Glomerular visceral epithelial cell (primary cell): ENCODE data around the gene ARID3C.

Experiments
- DNase-seq: peaks from one replicate; pipeline ENCODE4 v3.0.0-alpha.2; 2016; ENCODE audit errors: extremely low spot score

Gene ARID3C, protein sequence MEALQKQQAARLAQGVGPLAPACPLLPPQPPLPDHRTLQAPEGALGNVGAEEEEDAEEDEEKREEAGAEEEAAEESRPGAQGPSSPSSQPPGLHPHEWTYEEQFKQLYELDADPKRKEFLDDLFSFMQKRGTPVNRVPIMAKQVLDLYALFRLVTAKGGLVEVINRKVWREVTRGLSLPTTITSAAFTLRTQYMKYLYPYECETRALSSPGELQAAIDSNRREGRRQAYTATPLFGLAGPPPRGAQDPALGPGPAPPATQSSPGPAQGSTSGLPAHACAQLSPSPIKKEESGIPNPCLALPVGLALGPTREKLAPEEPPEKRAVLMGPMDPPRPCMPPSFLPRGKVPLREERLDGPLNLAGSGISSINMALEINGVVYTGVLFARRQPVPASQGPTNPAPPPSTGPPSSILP

GRCh38 chr9:34628656-34629490, at the start of gene ARID3C:
ARID3C (minus strand) TSS chr9:34629066; CDS start chr9:34628014, 1,052 bp downstream.
- peak; percentile 36 for DNase-seq

- no peak for DNase-seq
Observed at GRCh38 chr9:34675869-34676268, 47.0 kb upstream of the ARID3C start.

DNA sequence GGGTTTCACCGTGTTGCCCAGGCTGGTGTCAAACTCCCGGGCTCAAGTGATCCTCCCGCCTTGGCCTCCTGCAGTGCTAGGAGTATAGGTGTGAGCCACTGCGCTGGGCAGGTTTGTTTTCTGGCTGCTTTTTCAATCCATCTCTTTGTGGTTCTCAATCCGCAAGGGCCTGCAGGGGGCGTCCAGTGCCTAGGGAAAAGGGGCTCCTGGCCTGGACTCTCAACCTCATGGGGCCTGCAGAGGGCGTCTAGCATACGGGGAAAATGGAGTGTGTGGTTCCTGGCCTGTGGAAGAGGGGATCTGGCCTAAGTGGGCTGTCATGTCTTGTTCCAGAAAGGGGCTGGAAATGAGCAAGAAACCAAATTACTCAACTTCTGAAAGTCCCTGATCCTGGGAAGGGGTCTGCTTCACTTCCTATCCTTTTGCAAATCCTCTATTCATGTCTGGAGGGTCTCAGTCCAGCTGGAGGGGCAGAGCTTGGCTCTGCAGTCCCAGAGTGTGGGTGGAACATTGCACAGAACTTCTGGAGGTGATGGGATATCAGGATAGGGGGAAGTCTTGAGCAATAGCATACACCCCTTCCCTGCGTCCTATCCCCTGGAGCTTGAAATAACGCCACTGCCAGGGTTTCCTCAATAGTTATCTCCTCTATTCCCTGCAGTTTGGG, 46.3 kb upstream of the ARID3C start:
- peak; percentile 47 for DNase-seq

DNA sequence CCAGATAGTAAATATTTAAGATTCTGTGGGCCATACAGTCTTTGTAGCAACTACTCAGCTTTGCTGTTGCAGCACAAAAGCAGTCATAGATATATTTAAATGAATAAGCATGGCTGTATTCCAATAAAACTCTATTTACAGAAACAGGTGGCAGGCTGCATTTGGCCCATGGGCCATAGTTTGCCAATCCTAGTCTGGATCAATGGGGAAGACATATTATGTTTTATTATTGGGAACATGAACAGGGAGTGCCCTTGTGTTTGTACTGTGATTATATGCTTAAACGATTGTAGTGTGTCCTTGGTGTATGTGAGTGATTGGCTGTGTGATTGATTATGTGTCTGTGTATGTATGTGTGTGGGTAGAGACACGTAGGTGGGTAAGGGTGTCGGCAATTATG, 45.6 kb upstream of the ARID3C start:
- DNase-seq = no peak

GRCh38 chr9:34671307-34671706, 42.4 kb upstream of the ARID3C start:
- DNase-seq = no peak

GRCh38 chr9:34669809-34670562, 41.1 kb upstream of the ARID3C start:
- no peak for DNase-seq

- peak; percentile 97 for DNase-seq
Observed at GRCh38 chr9:34665381-34666250, 36.8 kb upstream of the ARID3C start.

DNA sequence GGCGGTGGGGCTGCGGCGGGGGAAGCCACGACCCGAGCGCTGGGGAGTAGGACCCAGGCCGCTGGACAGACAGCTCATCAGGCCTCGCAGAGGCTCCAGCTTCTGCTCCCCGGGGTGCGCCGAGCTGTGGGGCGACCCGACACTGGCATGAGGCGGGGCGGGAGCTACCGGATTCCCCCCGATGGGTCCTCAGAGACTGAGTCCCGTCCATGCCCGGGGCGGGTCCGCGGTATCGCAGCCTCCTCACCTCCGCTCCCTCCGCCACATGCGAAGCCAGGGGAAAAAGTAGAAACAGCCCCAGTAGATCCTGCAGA, 36.2 kb upstream of the ARID3C start:
- DNase-seq = no peak

GRCh38 chr9:34664281-34665066, 35.6 kb upstream of the ARID3C start:
- DNase-seq = peak; percentile 82

DNA sequence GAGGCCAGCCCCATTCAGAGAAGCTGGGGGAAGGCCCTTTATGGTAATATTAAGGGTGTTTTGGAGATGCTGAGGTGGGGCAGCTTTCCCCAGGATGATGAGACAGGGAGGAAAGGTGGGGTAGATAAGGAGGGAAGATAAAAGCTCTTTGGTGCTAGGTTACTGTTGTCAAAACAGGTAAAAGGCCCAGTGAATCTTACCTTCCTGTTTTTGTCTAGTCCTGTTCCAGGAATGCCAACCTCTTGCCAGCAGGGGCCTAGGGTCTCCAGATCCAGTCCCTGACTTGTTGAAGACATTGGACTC, 34.4 kb upstream of the ARID3C start:
- DNase-seq = no peak

DNA sequence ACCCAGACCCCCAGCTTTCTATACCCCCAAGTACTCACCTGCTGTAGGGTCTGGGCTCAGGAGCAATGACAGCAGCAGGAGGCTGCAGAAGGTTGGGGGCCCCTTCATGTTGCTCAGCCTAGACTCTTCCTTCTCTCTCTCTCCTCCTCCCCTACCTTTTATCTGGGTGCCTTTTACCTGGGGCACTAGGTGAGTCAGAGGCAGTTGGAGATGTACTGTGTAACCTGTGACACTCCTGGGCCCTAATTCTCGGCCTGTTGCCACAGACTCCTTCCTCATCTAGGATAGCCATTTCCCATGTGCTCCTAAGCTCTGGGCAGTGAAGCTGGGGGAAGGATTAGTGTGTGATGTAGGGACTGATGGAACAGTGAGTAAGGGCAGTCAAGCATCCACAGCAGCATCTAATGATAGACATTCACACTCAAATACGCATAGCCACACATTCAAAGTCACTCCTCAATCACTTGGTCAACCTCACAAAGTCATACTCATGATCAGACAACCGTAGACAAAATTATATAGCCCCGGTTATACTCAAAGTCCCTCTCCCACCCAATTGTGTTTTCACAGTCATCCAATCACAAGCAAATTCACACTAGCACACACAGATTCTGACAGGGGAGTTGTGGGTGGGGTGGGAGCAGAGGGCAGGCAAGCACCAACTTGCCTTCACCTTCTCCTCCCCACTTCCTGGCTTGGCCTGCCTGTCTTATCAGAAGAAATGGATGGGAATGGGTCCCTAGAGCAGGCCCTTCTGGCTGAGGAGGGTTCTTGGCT, 33.8 kb upstream of the ARID3C start, which contains the start of gene CCL27:
Gene CCL27 (minus strand): TSS at position 132 of the 777 bp plus-strand sequence. CDS start 24 bp downstream, at position 108.
- no peak for DNase-seq

DNA sequence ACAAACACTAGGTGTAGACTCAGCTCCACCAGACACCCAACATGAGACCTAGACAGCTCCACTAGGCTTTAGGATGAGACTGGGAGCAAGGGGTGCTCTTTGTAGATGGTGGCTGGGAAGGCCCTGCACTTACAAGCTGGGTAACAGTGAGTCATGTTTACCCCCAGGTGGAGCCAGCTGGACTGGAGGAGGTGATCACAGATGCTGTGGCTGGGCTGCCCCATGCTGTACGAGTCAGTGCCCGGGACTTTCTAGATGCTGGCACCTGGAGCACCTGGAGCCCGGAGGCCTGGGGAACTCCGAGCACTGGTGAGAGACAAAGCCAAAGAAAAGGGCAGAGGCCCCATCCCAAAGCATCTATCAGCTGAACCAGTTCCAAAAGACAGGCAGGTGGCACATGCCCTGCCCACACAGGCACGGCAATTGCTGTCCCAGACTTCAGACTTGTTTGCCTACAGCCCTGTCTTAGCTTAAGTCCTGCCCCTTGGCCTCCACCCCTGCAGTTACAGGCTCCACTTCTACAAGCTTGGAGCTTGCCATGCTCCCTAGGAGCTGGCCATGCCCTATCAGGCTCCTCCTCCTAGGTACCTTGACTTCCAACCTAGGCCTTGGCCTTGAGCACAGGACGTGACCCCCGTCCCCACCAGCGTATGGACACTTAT, 30.9 kb upstream of the ARID3C start:
- DNase-seq = peak; percentile 69

- no peak for DNase-seq
Observed at GRCh38 chr9:34658461-34658860, 29.6 kb upstream of the ARID3C start.

DNA sequence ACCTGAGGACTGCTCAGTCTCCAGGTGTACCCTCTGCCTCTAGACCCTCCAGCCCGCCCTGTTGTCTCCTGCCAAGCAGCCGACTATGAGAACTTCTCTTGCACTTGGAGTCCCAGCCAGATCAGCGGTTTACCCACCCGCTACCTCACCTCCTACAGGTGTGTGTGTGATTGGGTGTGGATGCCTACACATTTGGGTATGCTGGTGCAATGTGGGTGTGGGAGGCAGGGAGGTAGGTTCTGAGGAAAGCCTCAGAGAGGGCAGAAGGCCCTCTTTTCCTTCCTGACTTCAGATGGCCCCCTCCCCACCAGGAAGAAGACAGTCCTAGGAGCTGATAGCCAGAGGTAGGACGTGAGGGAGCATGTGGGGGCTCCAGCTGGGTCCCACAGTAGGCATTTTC, 28.1 kb upstream of the ARID3C start:
- DNase-seq = no peak

DNA sequence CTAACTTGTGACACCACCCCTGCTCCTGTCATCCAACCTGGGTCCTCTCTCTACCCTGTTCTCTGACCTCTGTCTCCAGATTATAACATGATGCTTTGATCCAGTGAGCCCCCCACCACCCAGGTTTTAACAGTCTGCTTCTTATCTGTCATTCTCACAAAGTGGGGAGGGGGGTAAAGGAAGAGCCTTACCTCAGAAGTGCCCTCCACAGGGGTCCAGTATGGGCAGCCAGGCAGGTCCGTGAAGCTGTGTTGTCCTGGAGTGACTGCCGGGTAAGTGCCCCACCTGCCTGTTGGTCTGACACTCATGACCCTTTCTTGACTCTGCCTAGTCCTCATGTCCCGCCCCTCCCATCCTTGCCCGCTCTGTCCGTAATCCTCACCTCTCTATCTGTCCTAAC, 26.5 kb upstream of the ARID3C start:
- DNase-seq = no peak

DNA sequence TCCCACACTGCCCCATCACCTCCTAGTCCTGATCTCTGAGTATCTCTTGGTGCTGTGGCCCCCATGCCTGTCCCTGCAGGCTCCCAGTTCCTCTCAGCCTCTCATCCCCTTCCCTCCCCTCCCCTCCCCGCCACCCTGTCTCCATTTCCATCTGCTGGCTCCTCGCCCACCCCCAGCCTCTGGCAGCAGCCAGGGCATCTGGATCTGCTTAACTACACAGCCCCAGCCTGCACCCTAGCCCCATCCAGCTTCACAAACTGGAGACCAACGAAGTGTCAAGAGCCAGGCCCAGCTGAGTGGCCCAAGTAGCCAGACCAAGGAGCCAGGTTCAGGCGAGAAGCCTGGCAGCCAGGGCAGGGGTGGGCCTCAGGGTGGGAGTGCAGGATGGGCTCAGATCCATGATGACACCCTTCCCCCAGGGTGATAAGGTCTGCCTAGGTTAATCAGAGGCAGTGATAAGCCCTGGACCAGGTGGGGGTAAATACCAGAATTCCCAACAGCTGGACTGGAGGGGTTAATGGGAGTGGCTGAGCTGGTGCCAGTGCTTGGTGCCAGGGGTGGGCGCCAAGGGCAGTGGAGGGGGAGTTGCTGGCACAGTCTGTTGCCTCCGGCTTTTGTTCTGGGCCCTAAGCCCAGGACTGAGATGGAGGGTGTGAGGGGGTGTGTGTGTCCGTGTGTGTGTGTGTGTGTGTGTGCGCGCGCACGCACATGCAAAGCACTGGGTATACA, 25.6 kb upstream of the ARID3C start:
- no peak for DNase-seq

DNA sequence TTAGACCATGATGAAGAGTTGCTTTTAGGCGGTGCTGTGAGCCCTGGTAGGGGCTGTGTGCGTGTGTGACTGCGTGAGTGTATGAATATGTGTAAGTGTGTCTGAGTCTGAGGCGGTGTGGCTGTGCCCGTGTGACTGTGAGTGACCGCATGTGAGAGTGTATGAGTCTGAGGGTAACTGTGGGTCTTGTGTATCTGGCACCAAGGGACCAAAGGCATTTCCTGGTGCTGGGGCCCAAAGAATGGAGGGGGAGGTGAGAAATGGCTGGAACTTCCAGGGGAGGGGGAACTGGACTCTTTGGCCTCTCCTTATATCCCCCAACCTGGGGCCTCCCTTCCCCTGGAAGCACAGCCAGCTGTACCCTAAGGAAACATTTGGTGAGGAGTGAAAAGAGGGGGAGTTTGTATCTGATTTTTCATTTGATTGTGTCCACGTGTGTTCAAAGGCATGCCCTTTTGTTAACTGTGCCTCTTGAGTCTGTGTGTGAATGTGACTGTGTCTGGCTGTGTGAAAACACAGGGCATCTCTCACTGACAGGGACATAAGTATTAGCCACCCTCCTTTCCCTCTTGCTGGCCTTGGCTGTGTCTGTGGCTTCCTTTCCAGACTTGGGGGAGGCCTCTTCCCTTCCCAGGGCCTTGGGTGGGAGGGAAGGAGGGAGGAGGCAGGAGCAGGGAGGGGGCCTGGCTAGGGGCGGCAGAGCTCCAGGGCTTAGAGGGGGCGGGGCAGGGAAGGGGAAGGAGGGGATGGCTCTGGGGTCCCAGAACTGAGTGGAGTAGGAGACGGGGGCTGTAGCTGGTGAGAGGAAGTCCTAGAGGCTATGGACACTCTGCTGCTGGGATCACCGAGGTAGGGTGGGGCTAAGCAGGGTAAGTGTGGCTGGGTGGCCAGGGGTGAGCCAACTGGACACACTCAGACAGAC, 24.5 kb upstream of the ARID3C start:
- no peak for DNase-seq
